Mesenchymal stem cell (in vitro differentiated cells and primary cell): ENCODE data around the gene PCSK9.

ENCODE experiments used
- DNase-seq: peaks from one replicate; pipeline ENCODE4 v3.0.0-alpha.2; 2013
- H2AFZ ChIP-seq: one replicate; pipeline ENCODE4 v1.6.1; 2013; ENCODE audit warnings: low read depth, mild to moderate bottlenecking, control low read depth, inconsistent platforms, low read length, moderate library complexity
- H2AK5ac ChIP-seq: 2 replicates; pipeline ENCODE4 v1.6.1; 2013; ENCODE audit warnings: low read length, moderate library complexity, mild to moderate bottlenecking, inconsistent platforms; ENCODE audit not compliant: severe bottlenecking
- H2BK120ac ChIP-seq: one replicate; pipeline ENCODE4 v1.6.1; 2013; ENCODE audit warnings: low read depth, mild to moderate bottlenecking, inconsistent platforms, low read length, moderate library complexity
- H2BK12ac ChIP-seq, 2 experiments: one replicate each; pipeline ENCODE4 v1.6.1; 2013; ENCODE audit warnings: inconsistent platforms in 2 of 2, low read length in 2 of 2, mild to moderate bottlenecking in 2 of 2, moderate library complexity in 2 of 2, control low read depth in 1 of 2
- H2BK15ac ChIP-seq: one replicate; pipeline ENCODE4 v1.6.1; 2013; ENCODE audit warnings: mild to moderate bottlenecking, low read depth, inconsistent platforms; ENCODE audit not compliant: poor library complexity, severe bottlenecking
- H2BK5ac ChIP-seq: 2 replicates; pipeline ENCODE4 v1.6.1; 2013; ENCODE audit warnings: low read depth, mild to moderate bottlenecking, low read length, control low read depth, inconsistent platforms; ENCODE audit not compliant: poor library complexity, severe bottlenecking
- H3K14ac ChIP-seq, 2 experiments: one replicate each; pipeline ENCODE4 v1.6.1; 2013; ENCODE audit warnings: inconsistent platforms in 2 of 2, low read length in 2 of 2, control low read depth in 1 of 2, mild to moderate bottlenecking in 1 of 2, moderate library complexity in 1 of 2
- H3K18ac ChIP-seq, 2 experiments: one replicate each; pipeline ENCODE4 v1.6.1; 2013; ENCODE audit warnings: inconsistent platforms in 2 of 2, low read length in 2 of 2, control low read depth in 1 of 2, low read depth in 1 of 2, mild to moderate bottlenecking in 1 of 2
- H3K23ac ChIP-seq, 2 experiments: one replicate each; pipeline ENCODE4 v1.6.1; 2013; ENCODE audit warnings: inconsistent platforms in 2 of 2, low read length in 2 of 2, mild to moderate bottlenecking in 2 of 2, moderate library complexity in 2 of 2, control low read depth in 1 of 2
- H3K27ac ChIP-seq: 2 replicates; pipeline ENCODE4 v1.5.1; 2013; ENCODE audit warnings: mild to moderate bottlenecking, moderate library complexity, low read length, control low read depth, inconsistent platforms; ENCODE audit not compliant: poor library complexity, severe bottlenecking
- H3K27me3 ChIP-seq, 2 experiments: 2 replicates each; pipeline versions ENCODE4 v1.6.1 to v1.7.0; 2013; ENCODE audit warnings: low read length in 2 of 2, mild to moderate bottlenecking in 2 of 2, moderate library complexity in 2 of 2, control low read depth in 1 of 2, inconsistent platforms in 1 of 2; ENCODE audit not compliant: control insufficient read depth in 1 of 2, insufficient read depth in 1 of 2
- H3K36me3 ChIP-seq, 2 experiments: 2 replicates each; pipeline versions ENCODE4 v1.6.1 to v1.7.0; 2013; ENCODE audit warnings: low read length in 2 of 2, control low read depth in 1 of 2, inconsistent platforms in 1 of 2, low read depth in 1 of 2, mild to moderate bottlenecking in 1 of 2; ENCODE audit not compliant: insufficient read depth in 2 of 2, control insufficient read depth in 1 of 2
- H3K4ac ChIP-seq, 2 experiments: one replicate each; pipeline ENCODE4 v1.6.1; 2013; ENCODE audit warnings: inconsistent platforms in 2 of 2, low read length in 2 of 2, mild to moderate bottlenecking in 2 of 2, moderate library complexity in 2 of 2, control low read depth in 1 of 2, low read depth in 1 of 2
- H3K4me1 ChIP-seq: 2 replicates; pipeline ENCODE4 v1.6.1; 2013; ENCODE audit warnings: low read depth, low read length, control low read depth; ENCODE audit not compliant: control insufficient read depth, insufficient read depth
- H3K4me2 ChIP-seq: 2 replicates; pipeline ENCODE4 v1.6.1; 2013; ENCODE audit warnings: low read length, mild to moderate bottlenecking, inconsistent platforms; ENCODE audit not compliant: poor library complexity, severe bottlenecking
- H3K4me3 ChIP-seq, 2 experiments: 2 replicates each; pipeline versions ENCODE4 v1.5.1 to v1.7.0; 2013; ENCODE audit warnings: low read length in 2 of 2, mild to moderate bottlenecking in 2 of 2, control low read depth in 1 of 2, low read depth in 1 of 2; ENCODE audit not compliant: insufficient read depth in 1 of 2
- H3K79me1 ChIP-seq: replicated peaks from 2 replicates; pipeline ENCODE4 v1.6.1; 2013; ENCODE audit warnings: mild to moderate bottlenecking, control low read depth, low read length, inconsistent platforms; ENCODE audit not compliant: poor library complexity, severe bottlenecking
- H3K9ac ChIP-seq: 2 replicates; pipeline ENCODE4 v1.7.0; 2013; ENCODE audit warnings: mild to moderate bottlenecking, low read length, moderate library complexity
- H3K9me3 ChIP-seq: 2 replicates; pipeline ENCODE4 v1.7.0; 2013; ENCODE audit warnings: mild to moderate bottlenecking, low read length; ENCODE audit not compliant: control insufficient read depth
- H4K8ac ChIP-seq: one replicate; pipeline ENCODE4 v1.6.1; 2013; ENCODE audit warnings: inconsistent platforms, mild to moderate bottlenecking, low read length, moderate library complexity
- H4K91ac ChIP-seq: one replicate; pipeline ENCODE4 v1.6.1; 2013; ENCODE audit warnings: mild to moderate bottlenecking, low read length, inconsistent platforms
- WGBS: methylation state at CpG from one replicate; pipeline ENCODE4 v1.1.7; 2013; ENCODE audit warnings: mixed read lengths; 5-methylcytosine and 5-hydroxymethylcytosine counted together

Gene PCSK9

GRCh38 chr1:54998677-54999076 lies 40.7 kb upstream of the PCSK9 start, which contains the start of gene BSND:
BSND (plus strand) TSS chr1:54998933; CDS start chr1:54999187, 254 bp downstream.
- H3K4ac ChIP-seq = no peak within 1 kb of the TSS
- H3K79me1 ChIP-seq = no peaks in the 10 kb centered on the region
- H2AK5ac ChIP-seq = no peak within 1 kb of the TSS
- no peak within 1 kb of the TSS for H3K4me2 ChIP-seq
- no peak within 1 kb of the TSS for H3K27ac ChIP-seq
- DNase-seq = no peak
- H4K8ac ChIP-seq = no peak within 1 kb of the TSS
- no peaks in the 10 kb centered on the region for H3K36me3 ChIP-seq
- H3K14ac ChIP-seq = no peak within 1 kb of the TSS
- no peak within 1 kb of the TSS for H2BK120ac ChIP-seq
- H3K4me3 ChIP-seq = no peak within 1 kb of the TSS
- no peak within 1 kb of the TSS for H2BK12ac ChIP-seq
- no peak within 1 kb of the TSS for H3K9ac ChIP-seq
- no peak within 1 kb of the TSS for H4K91ac ChIP-seq
- no peak within 1 kb of the TSS for H2BK15ac ChIP-seq
- 87% methylated on average over 4 of the region's 7 CpGs for WGBS
- H2AFZ ChIP-seq = no peak within 1 kb of the TSS
- no peak within 1 kb of the TSS for H3K23ac ChIP-seq
- no peaks in the 10 kb centered on the region for H3K9me3 ChIP-seq
- peaks cover 15% of the 10 kb centered on the region for H3K4me1 ChIP-seq
- no peak within 1 kb of the TSS for H3K18ac ChIP-seq
- peaks cover 38 to 81% of the 10 kb centered on the region in 2 experiments for H3K27me3 ChIP-seq
- no peak within 1 kb of the TSS for H2BK5ac ChIP-seq

DNA sequence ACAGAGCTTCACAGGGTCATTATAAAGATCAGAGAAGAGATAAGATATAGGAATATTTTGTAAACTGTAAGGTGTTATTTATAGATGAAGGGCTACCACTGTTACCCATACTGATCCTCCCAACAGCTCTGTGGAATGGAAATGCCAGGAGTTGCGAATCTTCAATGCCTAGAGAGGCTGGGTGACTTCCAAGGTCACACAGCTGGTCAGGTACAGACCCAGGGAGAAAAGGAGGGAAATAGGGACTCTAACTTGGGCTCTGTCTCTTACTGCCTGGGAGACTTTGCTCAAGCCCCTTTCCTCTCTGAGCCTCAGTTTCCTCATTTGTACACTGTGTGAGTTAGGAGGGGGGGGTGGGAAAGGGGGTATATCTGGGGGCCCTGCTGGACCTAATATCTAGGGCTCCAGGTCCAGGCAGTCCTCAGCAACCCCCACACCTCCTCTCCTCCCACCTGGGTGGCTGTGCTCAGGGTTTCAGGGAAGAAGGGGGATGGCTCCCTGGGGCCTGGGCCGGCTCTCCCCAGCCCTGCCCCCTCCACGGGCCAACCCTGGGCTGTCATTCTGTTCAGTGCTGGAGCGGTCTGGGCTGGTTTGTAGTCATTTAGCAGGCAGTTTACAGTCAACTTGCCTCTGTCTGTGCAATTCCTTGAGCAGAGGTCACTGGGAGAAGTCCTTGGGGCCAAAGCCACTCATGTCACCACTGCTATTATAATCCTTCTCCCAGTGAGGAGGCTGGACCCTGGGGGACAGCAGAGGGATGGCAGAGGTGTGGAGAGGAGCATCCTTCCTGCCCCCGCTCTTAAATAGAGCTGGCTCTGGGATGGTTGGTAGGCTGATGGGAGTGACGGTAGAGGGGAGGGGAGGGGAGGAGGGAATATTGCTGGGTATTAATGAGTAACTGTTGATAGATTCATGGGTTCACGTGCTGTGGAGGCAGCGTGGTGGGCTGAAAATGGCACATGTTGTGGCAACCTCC lies 39.0 kb upstream of the PCSK9 start:
- no peaks in the 10 kb centered on the region for H3K9me3 ChIP-seq
- H3K18ac ChIP-seq = no peak overlapping the region
- no peak overlapping the region for H3K23ac ChIP-seq
- DNase-seq = no peak
- WGBS = 57% methylated on average over 8 of the region's 8 CpGs
- no peak overlapping the region for H3K4ac ChIP-seq
- H2BK15ac ChIP-seq = no peak overlapping the region
- H3K36me3 ChIP-seq = no peaks in the 10 kb centered on the region
- H2BK12ac ChIP-seq = no peak overlapping the region
- H4K8ac ChIP-seq = no peak overlapping the region
- H3K9ac ChIP-seq = no peak overlapping the region
- H3K14ac ChIP-seq = no peak overlapping the region
- no peak overlapping the region for H2AFZ ChIP-seq
- H4K91ac ChIP-seq = no peak overlapping the region
- peaks cover 11% of the 10 kb centered on the region for H3K4me1 ChIP-seq
- no peak overlapping the region for H2BK5ac ChIP-seq
- H3K79me1 ChIP-seq = no peaks in the 10 kb centered on the region
- no peak overlapping the region for H3K27ac ChIP-seq
- no peak overlapping the region for H2AK5ac ChIP-seq
- no peak overlapping the region for H2BK120ac ChIP-seq
- H3K4me2 ChIP-seq = no peak overlapping the region
- H3K27me3 ChIP-seq = peaks cover 31 to 70% of the 10 kb centered on the region in 2 experiments
- H3K4me3 ChIP-seq = no peak overlapping the region

DNA sequence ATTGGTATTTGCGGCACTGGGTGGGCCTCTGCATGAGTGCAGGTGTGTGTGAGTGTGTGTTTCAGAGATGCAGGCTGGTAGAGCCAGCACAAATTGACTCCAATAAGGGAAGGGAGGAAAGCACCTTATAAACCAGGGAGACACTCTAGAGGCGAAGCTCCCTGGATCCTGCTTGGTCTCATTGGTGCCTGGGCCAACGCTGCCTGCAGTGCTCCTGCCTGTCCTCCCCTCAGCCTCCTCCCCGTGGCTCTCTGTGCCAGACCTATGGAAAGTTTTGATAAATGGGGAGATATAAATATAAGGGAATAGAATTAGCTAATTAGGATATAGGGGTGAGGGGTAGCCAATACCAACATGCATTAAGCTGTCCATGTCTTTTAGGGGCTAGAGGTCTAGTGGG lies 38.0 kb upstream of the PCSK9 start:
- Histone ChIP-seq H3K4me1 (peaks cover 5% of the 10 kb centered on the region), H3K36me3 (no peaks in the 10 kb centered on the region), H3K79me1 (no peaks in the 10 kb centered on the region), H3K9me3 (no peaks in the 10 kb centered on the region), H3K27me3 (peaks cover 23 to 61% of the 10 kb centered on the region in 2 experiments), H4K91ac (no peak overlapping the region), H3K23ac (no peak overlapping the region), H2BK120ac (no peak overlapping the region), H2BK5ac (no peak overlapping the region), H3K9ac (no peak overlapping the region), H3K27ac (no peak overlapping the region), H4K8ac (no peak overlapping the region), H3K4me3 (no peak overlapping the region), H3K4ac (no peak overlapping the region), H3K4me2 (no peak overlapping the region), H2AFZ (no peak overlapping the region), H2BK12ac (no peak overlapping the region), H2AK5ac (no peak overlapping the region), H2BK15ac (no peak overlapping the region), H3K18ac (no peak overlapping the region), H3K14ac (no peak overlapping the region)
- DNase-seq = no peak
- WGBS = 93% methylated on average over 4 of the region's 4 CpGs

DNA sequence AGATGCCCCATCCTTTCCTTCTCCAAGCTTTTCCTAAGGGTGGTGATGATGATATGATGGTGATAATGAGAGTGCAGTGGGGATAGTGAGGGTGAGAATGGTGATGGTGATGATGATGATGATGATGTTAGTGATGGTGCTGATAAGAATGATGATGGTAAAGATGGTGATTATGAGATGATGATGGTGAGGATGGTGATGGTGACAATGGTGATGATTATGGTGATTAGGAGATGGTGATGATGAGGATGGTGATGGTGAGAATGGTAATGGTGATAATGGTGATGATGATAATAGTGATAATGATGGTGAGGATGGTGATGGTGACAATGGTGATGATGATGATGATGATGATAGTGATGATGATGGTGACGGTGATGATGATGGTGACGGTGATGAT lies 36.7 kb upstream of the PCSK9 start:
- H3K27me3 ChIP-seq = peaks cover 22 to 51% of the 10 kb centered on the region in 2 experiments
- H3K27ac ChIP-seq = no peak overlapping the region
- H4K91ac ChIP-seq = no peak overlapping the region
- H3K9me3 ChIP-seq = no peaks in the 10 kb centered on the region
- H2BK5ac ChIP-seq = no peak overlapping the region
- H4K8ac ChIP-seq = no peak overlapping the region
- no peak overlapping the region for H3K4me2 ChIP-seq
- no peak overlapping the region for H3K9ac ChIP-seq
- no peak overlapping the region for H3K18ac ChIP-seq
- H2BK15ac ChIP-seq = no peak overlapping the region
- WGBS = 72% methylated on average over 2 of the region's 2 CpGs
- no peak overlapping the region for H2BK120ac ChIP-seq
- no peak overlapping the region for H3K14ac ChIP-seq
- no peak overlapping the region for H2AFZ ChIP-seq
- H3K4ac ChIP-seq = no peak overlapping the region
- H3K23ac ChIP-seq = no peak overlapping the region
- peaks cover 5% of the 10 kb centered on the region for H3K4me1 ChIP-seq
- H3K4me3 ChIP-seq = no peak overlapping the region
- no peak overlapping the region for H2AK5ac ChIP-seq
- H3K36me3 ChIP-seq = no peaks in the 10 kb centered on the region
- no peaks in the 10 kb centered on the region for H3K79me1 ChIP-seq
- H2BK12ac ChIP-seq = no peak overlapping the region
- DNase-seq = no peak
